Activated CD8-positive, alpha-beta memory T cell treated with anti-CD3 and anti-CD28 coated beads for 48 hours (primary cell): ENCODE data around the gene GREM2.

Experiments
- DNase-seq, 3 experiments: peaks; one replicate each; pipeline ENCODE4 v3.0.0-alpha.2; 2020; ENCODE audit warnings: low read depth in 2 of 3, low spot score in 2 of 3

Gene GREM2

GRCh38 chr1:240562779-240563178 is 49.2 kb downstream of the GREM2 start:
- no peak for DNase-seq

GRCh38 chr1:240562111-240562590 is 49.8 kb downstream of the GREM2 start:
- DNase-seq = no peak

- DNase-seq = no peak
These were observed 52.2 kb downstream of the GREM2 start for GRCh38 chr1:240559781-240560180.

- DNase-seq = no peak
These were observed 56.4 kb downstream of the GREM2 start for GRCh38 chr1:240555524-240555923.

GRCh38 chr1:240553351-240553750 is 58.6 kb downstream of the GREM2 start:
- no peak for DNase-seq

GRCh38 chr1:240539769-240540414 is 72.1 kb downstream of the GREM2 start:
- DNase-seq = no peak

- DNase-seq = no peak
These were observed 73.1 kb downstream of the GREM2 start for GRCh38 chr1:240538776-240539430.

- no peak for DNase-seq
These were observed 78.7 kb downstream of the GREM2 start for GRCh38 chr1:240533154-240533780.

- DNase-seq = no peak
These were observed 83.4 kb downstream of the GREM2 start for GRCh38 chr1:240528591-240528990.

- no peak for DNase-seq
These were observed 84.9 kb downstream of the GREM2 start for GRCh38 chr1:240527086-240527485.

GRCh38 chr1:240526312-240526711 is 85.6 kb downstream of the GREM2 start:
- DNase-seq = no peak

GRCh38 chr1:240524356-240525069 is 87.4 kb downstream of the GREM2 start:
- no peak for DNase-seq

- DNase-seq = no peak
These were observed 89.7 kb downstream of the GREM2 start for GRCh38 chr1:240522122-240522822.

GRCh38 chr1:240517891-240518290 is 94.1 kb downstream of the GREM2 start:
- no peak for DNase-seq

- no peak for DNase-seq
These were observed 95.9 kb downstream of the GREM2 start for GRCh38 chr1:240516069-240516468.

- no peak for DNase-seq
These were observed 96.5 kb downstream of the GREM2 start for GRCh38 chr1:240515505-240515904.

- DNase-seq = no peak
These were observed 100.2 kb downstream of the GREM2 start for GRCh38 chr1:240511789-240512188.

GRCh38 chr1:240508950-240509349 is 103.0 kb downstream of the GREM2 start:
- no peak for DNase-seq

- no peak for DNase-seq
These were observed 103.8 kb downstream of the GREM2 start for GRCh38 chr1:240508201-240508600.

GRCh38 chr1:240506176-240506575 is 105.8 kb downstream of the GREM2 start:
- DNase-seq = no peak

- DNase-seq = no peak
These were observed 108.4 kb downstream of the GREM2 start for GRCh38 chr1:240503558-240503957.
